ENCODE results near the gene RRP15.

RRP15 gene

GRCh38 chr1:218341325-218341724 is 56.2 kb downstream of the RRP15 start:
- no peak for DNase-seq (ENCODE audit: low spot score)

DNA sequence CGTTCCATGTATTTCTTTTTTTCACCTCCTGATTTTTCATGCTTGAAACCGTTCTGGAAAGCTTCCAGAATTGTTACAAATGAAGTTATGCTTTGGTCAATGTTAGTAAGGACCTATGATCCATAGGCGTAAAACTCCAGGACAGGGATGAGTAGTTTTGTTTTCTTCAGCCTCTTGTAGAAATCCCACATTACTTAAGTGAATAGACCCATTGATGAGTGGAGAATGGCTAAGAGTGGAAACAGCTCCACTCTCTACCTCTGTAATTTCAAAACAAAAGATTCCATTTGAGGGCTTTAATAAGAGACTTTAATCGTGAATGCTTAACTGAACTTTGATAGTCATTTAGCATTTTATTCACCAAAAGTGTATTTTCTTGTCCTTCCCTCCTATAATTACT is 57.0 kb downstream of the RRP15 start:
- no peak for DNase-seq (ENCODE audit: low spot score)

GRCh38 chr1:218344814-218345672 is 60.0 kb downstream of the RRP15 start, which contains the start of gene TGFB2:
TGFB2 (plus strand) TSS chr1:218345336; CDS start chr1:218346702, 1,366 bp downstream.
- no peak for DNase-seq (ENCODE audit: low spot score)

DNA sequence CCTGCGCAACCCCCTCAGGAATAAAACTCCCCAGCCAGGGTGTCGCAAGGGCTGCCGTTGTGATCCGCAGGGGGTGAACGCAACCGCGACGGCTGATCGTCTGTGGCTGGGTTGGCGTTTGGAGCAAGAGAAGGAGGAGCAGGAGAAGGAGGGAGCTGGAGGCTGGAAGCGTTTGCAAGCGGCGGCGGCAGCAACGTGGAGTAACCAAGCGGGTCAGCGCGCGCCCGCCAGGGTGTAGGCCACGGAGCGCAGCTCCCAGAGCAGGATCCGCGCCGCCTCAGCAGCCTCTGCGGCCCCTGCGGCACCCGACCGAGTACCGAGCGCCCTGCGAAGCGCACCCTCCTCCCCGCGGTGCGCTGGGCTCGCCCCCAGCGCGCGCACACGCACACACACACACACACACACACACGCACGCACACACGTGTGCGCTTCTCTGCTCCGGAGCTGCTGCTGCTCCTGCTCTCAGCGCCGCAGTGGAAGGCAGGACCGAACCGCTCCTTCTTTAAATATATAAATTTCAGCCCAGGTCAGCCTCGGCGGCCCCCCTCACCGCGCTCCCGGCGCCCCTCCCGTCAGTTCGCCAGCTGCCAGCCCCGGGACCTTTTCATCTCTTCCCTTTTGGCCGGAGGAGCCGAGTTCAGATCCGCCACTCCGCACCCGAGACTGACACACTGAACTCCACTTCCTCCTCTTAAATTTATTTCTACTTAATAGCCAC is 60.7 kb downstream of the RRP15 start:
- no peak for DNase-seq (ENCODE audit: low spot score)

DNA sequence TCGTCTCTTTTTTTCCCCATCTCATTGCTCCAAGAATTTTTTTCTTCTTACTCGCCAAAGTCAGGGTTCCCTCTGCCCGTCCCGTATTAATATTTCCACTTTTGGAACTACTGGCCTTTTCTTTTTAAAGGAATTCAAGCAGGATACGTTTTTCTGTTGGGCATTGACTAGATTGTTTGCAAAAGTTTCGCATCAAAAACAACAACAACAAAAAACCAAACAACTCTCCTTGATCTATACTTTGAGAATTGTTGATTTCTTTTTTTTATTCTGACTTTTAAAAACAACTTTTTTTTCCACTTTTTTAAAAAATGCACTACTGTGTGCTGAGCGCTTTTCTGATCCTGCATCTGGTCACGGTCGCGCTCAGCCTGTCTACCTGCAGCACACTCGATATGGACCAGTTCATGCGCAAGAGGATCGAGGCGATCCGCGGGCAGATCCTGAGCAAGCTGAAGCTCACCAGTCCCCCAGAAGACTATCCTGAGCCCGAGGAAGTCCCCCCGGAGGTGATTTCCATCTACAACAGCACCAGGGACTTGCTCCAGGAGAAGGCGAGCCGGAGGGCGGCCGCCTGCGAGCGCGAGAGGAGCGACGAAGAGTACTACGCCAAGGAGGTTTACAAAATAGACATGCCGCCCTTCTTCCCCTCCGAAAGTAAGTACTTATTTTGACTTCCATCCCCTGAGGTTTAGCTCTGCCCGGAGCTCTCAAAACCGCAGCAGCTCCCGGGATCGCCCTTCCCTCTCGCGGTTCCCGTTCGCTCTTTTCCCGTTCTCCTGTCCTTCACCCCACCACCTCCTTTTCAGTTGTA is 61.5 kb downstream of the RRP15 start:
- DNase-seq (ENCODE audit: low spot score): no peak

DNA sequence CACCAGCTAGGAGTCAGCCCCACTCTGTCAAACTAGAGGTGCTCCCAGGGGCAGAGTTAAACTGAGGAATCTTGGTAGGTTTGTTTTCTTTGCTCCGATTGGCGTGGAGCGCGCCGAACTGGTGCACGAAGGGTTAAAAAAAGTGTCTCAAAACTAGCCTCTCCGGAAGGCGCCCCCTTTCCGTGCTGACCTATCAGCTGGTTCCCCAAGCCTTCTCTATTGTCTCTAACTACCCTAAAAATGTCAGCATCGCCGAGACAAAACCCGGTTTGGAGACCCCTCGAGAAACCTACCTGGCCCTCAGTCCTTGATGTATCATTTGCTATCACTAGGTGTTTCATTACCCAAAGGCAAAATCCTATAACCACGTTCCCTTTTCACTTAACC is 62.2 kb downstream of the RRP15 start:
- DNase-seq (ENCODE audit: low spot score): no peak

- no peak for DNase-seq (ENCODE audit: low spot score)
Measured at GRCh38 chr1:218347723-218348627, 62.9 kb downstream of the RRP15 start.

DNA sequence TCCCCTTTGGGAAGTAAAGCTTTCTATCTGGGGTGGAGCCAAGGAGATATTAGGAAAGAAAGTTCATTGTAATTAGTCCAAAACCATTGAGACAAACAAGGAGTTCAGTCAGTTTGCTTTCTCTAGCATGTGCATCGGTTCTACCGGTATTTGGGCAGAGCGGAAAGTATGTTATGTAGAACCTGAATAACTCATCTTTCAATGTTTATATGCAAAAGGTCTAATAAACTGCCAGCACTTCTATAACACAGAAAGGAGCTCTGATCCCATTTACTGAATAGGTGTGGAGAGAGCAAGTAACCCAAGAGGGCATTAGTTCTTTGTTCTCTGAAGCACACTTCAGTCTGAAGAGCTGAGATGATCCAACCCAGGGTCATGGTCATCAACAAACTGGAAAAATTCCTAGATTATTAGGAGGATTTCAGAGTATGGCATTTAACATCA is 63.6 kb downstream of the RRP15 start:
- DNase-seq (ENCODE audit: low spot score): no peak

GRCh38 chr1:218349348-218350034 is 64.4 kb downstream of the RRP15 start:
- no peak for DNase-seq (ENCODE audit: low spot score)

- DNase-seq (ENCODE audit: low spot score): no peak
Measured at GRCh38 chr1:218350035-218350525, 65.0 kb downstream of the RRP15 start.

GRCh38 chr1:218350801-218351266 is 65.7 kb downstream of the RRP15 start:
- no peak for DNase-seq (ENCODE audit: low spot score)

DNA sequence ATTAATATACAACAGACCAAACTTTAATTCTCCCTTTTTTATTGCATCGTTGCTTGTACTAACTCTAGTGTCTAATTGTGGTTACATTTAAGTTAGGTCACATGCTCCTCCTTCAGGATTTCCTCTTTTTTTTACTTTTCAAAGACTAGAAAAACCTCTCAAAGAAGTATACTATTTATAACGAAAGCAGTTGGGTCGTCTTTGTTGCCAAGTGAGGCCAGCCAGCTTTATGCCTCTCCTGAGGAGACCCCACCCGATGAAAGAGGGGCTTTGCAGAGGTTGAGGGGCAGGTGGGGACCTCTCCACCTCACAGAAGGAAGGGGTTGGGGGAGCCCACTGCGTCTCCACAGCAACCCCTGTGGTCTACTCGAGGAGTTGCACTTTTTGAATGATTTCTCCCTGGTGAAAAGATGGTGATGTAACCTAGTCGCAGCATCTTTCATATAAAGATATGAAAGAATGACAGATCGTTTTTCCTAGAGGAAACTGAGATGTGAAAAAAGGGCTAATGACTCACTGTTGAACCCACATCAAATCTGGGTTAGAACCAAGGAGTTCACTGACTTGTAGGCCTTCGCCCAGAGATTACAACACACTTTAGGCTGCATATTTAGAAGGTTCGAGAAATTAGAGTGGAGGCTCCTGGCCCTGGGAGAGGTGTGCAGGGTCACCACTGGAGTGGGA is 66.4 kb downstream of the RRP15 start:
- no peak for DNase-seq (ENCODE audit: low spot score)

- DNase-seq (ENCODE audit: low spot score): no peak
Measured at GRCh38 chr1:218352075-218352438, 67.0 kb downstream of the RRP15 start.

- DNase-seq (ENCODE audit: low spot score): no peak
Measured at GRCh38 chr1:218353656-218354055, 68.6 kb downstream of the RRP15 start.

DNA sequence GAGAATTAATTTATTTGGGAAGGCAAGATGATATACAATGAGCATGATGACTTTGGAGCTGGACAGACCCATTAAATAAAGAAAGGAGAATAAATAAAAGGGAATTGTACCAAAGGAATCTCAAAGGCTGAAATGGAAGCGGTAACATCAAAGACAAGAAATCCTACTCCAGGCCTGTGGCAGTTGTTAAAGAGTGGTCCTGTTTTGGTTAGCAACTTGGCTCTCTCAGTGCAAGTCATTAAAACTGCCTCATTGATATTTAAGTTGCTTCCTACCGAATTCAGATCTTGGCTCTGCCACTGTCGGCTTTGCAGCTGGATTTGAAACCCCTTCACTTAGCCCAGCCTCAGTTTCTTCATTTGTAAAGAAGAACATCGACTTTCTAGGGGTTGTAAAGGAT is 70.2 kb downstream of the RRP15 start:
- DNase-seq (ENCODE audit: low spot score): no peak

GRCh38 chr1:218357211-218357892 is 72.3 kb downstream of the RRP15 start:
- no peak for DNase-seq (ENCODE audit: low spot score)

DNA sequence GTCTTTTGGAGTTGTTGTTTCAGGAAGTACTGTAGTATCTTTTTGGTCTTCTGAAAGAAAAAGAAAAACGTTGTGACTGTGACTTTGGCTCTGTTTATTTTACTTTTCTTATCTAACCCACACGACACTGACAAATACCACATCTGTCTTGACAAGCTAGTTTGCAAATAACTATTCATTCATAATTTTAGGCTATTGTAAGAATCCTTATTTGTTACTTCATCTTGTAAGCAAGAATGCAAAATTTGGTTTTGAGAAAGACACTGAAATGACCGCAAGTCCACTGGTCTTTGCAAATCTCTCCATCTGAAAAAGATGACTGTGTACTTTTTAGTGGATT is 72.8 kb downstream of the RRP15 start:
- no peak for DNase-seq (ENCODE audit: low spot score)

- DNase-seq (ENCODE audit: low spot score): no peak
Measured at GRCh38 chr1:218361298-218362065, 76.4 kb downstream of the RRP15 start.

Measured in hematopoietic multipotent progenitor cell treated with erythropoietin and hydrocortisone succinate and interleukin-3 and kit ligand, for 17 days (in vitro differentiated cells).